Activated CD4-positive, alpha-beta T cell treated with anti-CD3 and anti-CD28 coated beads for 48 hours (primary cell): ENCODE data around the gene SCAI.
A peak's percentile ranks its signal among the peaks of the same experiment; 100 is the strongest.
"Not testable (repeated sequence)": the region's sequence is repeated elsewhere in the genome, so short reads cannot be mapped to it uniquely, and the experiment has no call there.

ENCODE experiments used
- DNase-seq: peaks from one replicate; pipeline ENCODE4 v3.0.0-alpha.2; 2020

Gene SCAI

GRCh38 chr9:125100822-125101221 is 42.5 kb downstream of the SCAI start:
- DNase-seq, result no peak

GRCh38 chr9:125099816-125100215 is 43.5 kb downstream of the SCAI start:
- DNase-seq, result no peak

GRCh38 chr9:125095821-125096443 is 47.4 kb downstream of the SCAI start:
- DNase-seq, result no peak

GRCh38 chr9:125091121-125091520 is 52.2 kb downstream of the SCAI start:
- DNase-seq, result no peak

- no peak for DNase-seq
Measured at GRCh38 chr9:125089331-125089730, 54.0 kb downstream of the SCAI start.

GRCh38 chr9:125088752-125089151 is 54.6 kb downstream of the SCAI start:
- DNase-seq, result no peak

- DNase-seq, result no peak
Measured at GRCh38 chr9:125085703-125086477, 57.4 kb downstream of the SCAI start.

- peak; percentile 7 for DNase-seq
Measured at GRCh38 chr9:125082197-125082596, 61.1 kb downstream of the SCAI start.

GRCh38 chr9:125080797-125081196 is 62.5 kb downstream of the SCAI start:
- DNase-seq, result not testable (repeated sequence)

GRCh38 chr9:125079931-125080330 is 63.4 kb downstream of the SCAI start:
- DNase-seq, result no peak

- DNase-seq, result no peak
Measured at GRCh38 chr9:125075997-125076396, 67.3 kb downstream of the SCAI start.

- no peak for DNase-seq
Measured at GRCh38 chr9:125074976-125075375, 68.4 kb downstream of the SCAI start.

GRCh38 chr9:125066839-125067619 is 76.3 kb downstream of the SCAI start:
- no peak for DNase-seq

GRCh38 chr9:125061391-125061790 is 81.9 kb downstream of the SCAI start:
- no peak for DNase-seq

GRCh38 chr9:125049212-125050049 is 93.9 kb downstream of the SCAI start:
- no peak for DNase-seq

GRCh38 chr9:125043631-125044030 is 99.7 kb downstream of the SCAI start:
- no peak for DNase-seq

GRCh38 chr9:125043148-125043547 is 100.2 kb downstream of the SCAI start:
- DNase-seq, result no peak

- DNase-seq, result no peak
Measured at GRCh38 chr9:125038166-125038565, 105.2 kb downstream of the SCAI start.

GRCh38 chr9:125028041-125028440 is 115.3 kb downstream of the SCAI start:
- DNase-seq, result no peak

GRCh38 chr9:125024917-125025316 is 118.4 kb downstream of the SCAI start:
- DNase-seq, result no peak

- DNase-seq, result no peak
Measured at GRCh38 chr9:125021069-125021468, 122.3 kb downstream of the SCAI start.

GRCh38 chr9:125015655-125016054 is 127.7 kb downstream of the SCAI start:
- not testable (repeated sequence) for DNase-seq

GRCh38 chr9:125012013-125012412 is 131.3 kb downstream of the SCAI start:
- not testable (repeated sequence) for DNase-seq
